SH-SY5Y (cell line): ENCODE data around the gene HMGA1.

Experiments used
- GATA2 ChIP-seq: IDR thresholded peaks from 2 replicates; pipeline ENCODE4 v1.6.1; 2011; ENCODE audit warnings: mild to moderate bottlenecking, low read depth, low read length
- GATA3 ChIP-seq: IDR thresholded peaks from 2 replicates; pipeline ENCODE4 v1.6.1; 2011; ENCODE audit warnings: low read depth, mild to moderate bottlenecking, low read length, moderate library complexity

HMGA1 gene

GRCh38 chr6:34285448-34286164, 48.9 kb downstream of the HMGA1 start:
- TF ChIP-seq GATA2, result no peak
- no peak for TF ChIP-seq GATA3

- TF ChIP-seq GATA3, result no peak
- TF ChIP-seq GATA2, result no peak
Measured at GRCh38 chr6:34288581-34288980, 51.9 kb downstream of the HMGA1 start.

GRCh38 chr6:34289137-34289536, 52.5 kb downstream of the HMGA1 start:
- TF ChIP-seq GATA2 (no peak), GATA3 (no peak)

DNA sequence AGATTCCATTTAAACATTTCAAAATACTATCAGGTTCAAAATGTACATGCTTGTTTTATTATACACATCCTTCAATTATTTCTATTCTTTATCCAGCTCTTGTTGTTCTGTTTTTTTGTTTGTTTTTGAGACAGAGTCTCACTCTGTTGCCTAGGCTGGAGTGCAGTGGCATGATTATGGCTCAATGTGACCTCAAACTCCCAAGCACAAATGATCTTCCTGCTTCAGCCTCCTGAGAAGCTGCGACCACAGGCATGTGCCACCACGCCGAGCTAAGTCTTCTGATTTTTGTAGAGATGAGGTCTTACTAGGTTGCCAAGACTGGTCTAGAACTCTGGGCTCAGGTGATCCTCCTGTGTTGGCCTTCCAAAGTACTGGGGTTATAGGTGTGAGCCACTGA, 56.3 kb downstream of the HMGA1 start:
- TF ChIP-seq GATA3 (no peak), GATA2 (no peak)

- no peak for TF ChIP-seq GATA2
- TF ChIP-seq GATA3, result no peak
Measured at GRCh38 chr6:34295721-34296120, 59.0 kb downstream of the HMGA1 start.
